Measurements from ENCODE around the gene KCTD6.

GRCh38 chr3:58480309-58480708, 11.6 kb upstream of the KCTD6 start:
- TF ChIP-seq CTCF (IDR thresholded peaks at IDR 0.05) (no peak), POLR2AphosphoS5 (IDR thresholded peaks at IDR 0.05) (no peak)
